Measurements from ENCODE around the gene CACNA2D2.

Gene CACNA2D2

DNA sequence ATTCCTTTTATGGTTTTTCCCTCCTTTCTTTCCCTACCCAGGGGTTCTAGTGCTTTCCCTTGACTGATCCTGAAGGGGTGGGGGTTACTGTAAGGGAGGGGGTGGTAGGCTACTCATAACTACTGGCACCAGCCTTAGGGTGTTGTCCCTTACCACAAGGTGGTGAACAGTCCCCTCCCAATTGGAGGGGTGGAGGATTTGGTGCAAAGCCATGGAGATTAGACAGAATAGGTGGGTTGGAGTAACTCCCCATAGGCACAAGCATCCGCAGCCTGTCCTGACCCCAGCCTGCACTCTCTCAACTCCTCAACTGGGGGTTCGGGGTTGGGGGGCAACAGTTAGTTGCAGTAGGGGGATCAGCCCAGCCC lies 178.3 kb downstream of the CACNA2D2 start:
- no peak for DNase-seq (ENCODE audit: low read depth)
- no peak overlapping the region for H3K4me3 ChIP-seq (replicated peaks; ENCODE audit: low read depth, low read length)
- TF ChIP-seq CTCF (IDR thresholded peaks at IDR 0.05; ENCODE audit: low read length, missing control alignments) = no peak

- DNase-seq (ENCODE audit: low read depth) = peak; percentile 73
- peak; percentile 89 for TF ChIP-seq CTCF (IDR thresholded peaks at IDR 0.05; ENCODE audit: low read length, missing control alignments)
- H3K4me3 ChIP-seq (replicated peaks; ENCODE audit: low read depth, low read length) = no peak overlapping the region
These were observed 178.9 kb downstream of the CACNA2D2 start for GRCh38 chr3:50324351-50325112.

GRCh38 chr3:50323614-50324199 lies 179.7 kb downstream of the CACNA2D2 start:
- no peak for TF ChIP-seq CTCF (IDR thresholded peaks at IDR 0.05; ENCODE audit: low read length, missing control alignments)
- H3K4me3 ChIP-seq (replicated peaks; ENCODE audit: low read depth, low read length) = no peak overlapping the region
- DNase-seq (ENCODE audit: low read depth) = no peak

DNA sequence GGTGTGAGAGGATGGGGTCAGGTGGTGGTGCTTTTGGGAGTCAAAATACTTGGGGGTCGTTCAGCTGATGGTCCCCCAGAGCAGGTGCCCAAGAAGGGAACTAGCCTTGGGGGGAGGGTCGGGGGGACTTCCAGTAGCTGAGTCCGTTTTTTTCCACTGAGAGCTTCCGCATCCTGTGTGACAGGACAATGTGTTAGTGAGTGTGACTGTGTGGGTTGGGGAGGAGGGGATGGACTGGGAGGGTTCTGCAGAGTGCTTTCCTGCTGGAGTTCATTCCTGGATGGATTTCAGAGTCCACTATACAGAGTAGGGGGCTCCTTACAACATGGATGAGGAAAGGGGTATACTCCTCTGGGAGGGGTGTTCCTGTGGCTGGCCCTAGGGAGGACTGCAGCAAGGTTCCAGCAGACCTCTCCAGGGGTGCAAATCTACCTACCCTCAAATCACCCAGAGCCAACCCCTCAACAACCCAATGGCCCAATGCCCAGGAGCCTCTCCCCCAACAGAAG lies 180.3 kb downstream of the CACNA2D2 start:
- DNase-seq (ENCODE audit: low read depth) = no peak
- peak overlapping the region; percentile 79 for H3K4me3 ChIP-seq (replicated peaks; ENCODE audit: low read depth, low read length)
- TF ChIP-seq CTCF (IDR thresholded peaks at IDR 0.05; ENCODE audit: low read length, missing control alignments) = no peak

GRCh38 chr3:50322386-50323091 lies 180.9 kb downstream of the CACNA2D2 start, which contains the start of gene HYAL2:
Gene HYAL2 (minus strand): TSS chr3:50322745. CDS start chr3:50320489, 2,256 bp downstream.
- peak within 1 kb of the TSS; percentile 79 for H3K4me3 ChIP-seq (replicated peaks; ENCODE audit: low read depth, low read length)
- TF ChIP-seq CTCF (IDR thresholded peaks at IDR 0.05; ENCODE audit: low read length, missing control alignments) = no peak
- peak; percentile 62 for DNase-seq (ENCODE audit: low read depth)

DNA sequence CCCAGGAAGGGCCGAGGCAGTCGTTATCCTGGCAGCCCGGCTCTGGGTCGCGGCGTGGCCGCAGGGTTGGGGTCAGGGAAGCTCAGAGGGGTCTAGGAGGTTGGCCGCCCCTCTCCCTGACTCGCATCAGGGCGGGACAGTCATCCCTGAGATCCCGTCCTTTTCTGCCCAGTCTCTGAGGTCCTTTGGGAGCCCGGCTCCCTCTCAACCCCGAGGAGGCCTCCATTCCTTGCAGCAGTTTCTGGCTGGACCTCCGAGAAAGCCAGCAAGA lies 181.4 kb downstream of the CACNA2D2 start:
- DNase-seq (ENCODE audit: low read depth) = no peak
- no peak for TF ChIP-seq CTCF (IDR thresholded peaks at IDR 0.05; ENCODE audit: low read length, missing control alignments)
- peak overlapping the region; percentile 79 for H3K4me3 ChIP-seq (replicated peaks; ENCODE audit: low read depth, low read length)
